ENCODE results near the gene H2BK1.

H2BK1 gene

GRCh38 chr7:151195616-151196450 lies 14.5 kb downstream of the H2BK1 start:
- DNase-seq (ENCODE audit: low read depth, low spot score) = no peak
- CTCF ChIA-PET = interaction anchor here (0.6 kb wide), 1 partner anchor 84 kb away, joined by 3 read pairs; no protein-coding TSS in a partner anchor
- POLR2A ChIA-PET = no interaction called here
- no peak overlapping the region for H3K4me3 ChIP-seq (ENCODE audit: low read depth, low read length)
- TF ChIP-seq, protein P1, sequence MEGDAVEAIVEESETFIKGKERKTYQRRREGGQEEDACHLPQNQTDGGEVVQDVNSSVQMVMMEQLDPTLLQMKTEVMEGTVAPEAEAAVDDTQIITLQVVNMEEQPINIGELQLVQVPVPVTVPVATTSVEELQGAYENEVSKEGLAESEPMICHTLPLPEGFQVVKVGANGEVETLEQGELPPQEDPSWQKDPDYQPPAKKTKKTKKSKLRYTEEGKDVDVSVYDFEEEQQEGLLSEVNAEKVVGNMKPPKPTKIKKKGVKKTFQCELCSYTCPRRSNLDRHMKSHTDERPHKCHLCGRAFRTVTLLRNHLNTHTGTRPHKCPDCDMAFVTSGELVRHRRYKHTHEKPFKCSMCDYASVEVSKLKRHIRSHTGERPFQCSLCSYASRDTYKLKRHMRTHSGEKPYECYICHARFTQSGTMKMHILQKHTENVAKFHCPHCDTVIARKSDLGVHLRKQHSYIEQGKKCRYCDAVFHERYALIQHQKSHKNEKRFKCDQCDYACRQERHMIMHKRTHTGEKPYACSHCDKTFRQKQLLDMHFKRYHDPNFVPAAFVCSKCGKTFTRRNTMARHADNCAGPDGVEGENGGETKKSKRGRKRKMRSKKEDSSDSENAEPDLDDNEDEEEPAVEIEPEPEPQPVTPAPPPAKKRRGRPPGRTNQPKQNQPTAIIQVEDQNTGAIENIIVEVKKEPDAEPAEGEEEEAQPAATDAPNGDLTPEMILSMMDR (IDR thresholded peaks at IDR 0.05; ENCODE audit: insufficient read depth, low read length, missing control alignments) = no peak

DNA sequence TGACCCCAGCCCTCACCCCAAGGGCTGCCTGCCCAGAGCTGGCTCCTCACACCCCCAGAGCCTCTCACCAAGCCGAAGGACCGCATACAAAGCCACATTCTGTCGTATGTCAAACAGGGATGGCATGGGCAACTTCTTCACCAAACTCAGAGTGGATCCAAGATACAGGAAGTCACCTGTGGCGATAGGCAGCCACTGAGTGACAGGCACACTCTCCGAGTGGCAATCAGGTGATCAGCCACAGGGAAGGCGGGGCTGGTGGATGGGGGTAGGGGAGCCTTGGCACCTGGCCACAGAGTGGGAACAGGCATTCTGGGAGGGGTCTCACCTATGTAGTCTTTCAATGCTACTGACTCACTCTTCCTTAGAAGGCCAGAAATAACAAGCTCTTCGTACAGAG lies 16.1 kb downstream of the H2BK1 start:
- TF ChIP-seq, protein P1 (IDR thresholded peaks at IDR 0.05; ENCODE audit: insufficient read depth, low read length, missing control alignments) = no peak
- no peak for DNase-seq (ENCODE audit: low read depth, low spot score)
- H3K4me3 ChIP-seq (ENCODE audit: low read depth, low read length) = no peak overlapping the region
- POLR2A ChIA-PET = no interaction called here
- CTCF ChIA-PET = interaction anchor here (0.6 to 1.1 kb wide), 3 partner anchors 22 to 50 kb away, joined by 3 to 6 read pairs (median 3); no protein-coding TSS in a partner anchor

GRCh38 chr7:151193203-151193978 lies 16.9 kb downstream of the H2BK1 start:
- TF ChIP-seq, protein P1 (IDR thresholded peaks at IDR 0.05; ENCODE audit: insufficient read depth, low read length, missing control alignments) = no peak
- no peak overlapping the region for H3K4me3 ChIP-seq (ENCODE audit: low read depth, low read length)
- ChIA-PET CTCF (interaction anchor here (0.6 to 1.1 kb wide), 3 partner anchors 23 to 51 kb away, joined by 3 read pairs; no protein-coding TSS in a partner anchor), POLR2A (no interaction called here)
- no peak for DNase-seq (ENCODE audit: low read depth, low spot score)

GRCh38 chr7:151192002-151192539 lies 18.2 kb downstream of the H2BK1 start:
- TF ChIP-seq, protein P1 (IDR thresholded peaks at IDR 0.05; ENCODE audit: insufficient read depth, low read length, missing control alignments) = no peak
- ChIA-PET POLR2A (no interaction called here), CTCF (interaction anchor here (1.0 kb wide), 1 partner anchor 10 kb away, joined by 3 read pairs; no protein-coding TSS in a partner anchor)
- H3K4me3 ChIP-seq (ENCODE audit: low read depth, low read length) = no peak overlapping the region
- no peak for DNase-seq (ENCODE audit: low read depth, low spot score)

- TF ChIP-seq, protein P1 (IDR thresholded peaks at IDR 0.05; ENCODE audit: insufficient read depth, low read length, missing control alignments) = no peak
- CTCF ChIA-PET = interaction anchor here (1.0 kb wide), 1 partner anchor 10 kb away, joined by 3 read pairs; no protein-coding TSS in a partner anchor
- no peak overlapping the region for H3K4me3 ChIP-seq (ENCODE audit: low read depth, low read length)
- POLR2A ChIA-PET = no interaction called here
- DNase-seq (ENCODE audit: low read depth, low spot score) = no peak
These were observed 18.7 kb downstream of the H2BK1 start for GRCh38 chr7:151191544-151191943.

Data from AG04449 (cell line).